HepG2 (cell line): ENCODE measurements around the gene CTSZ. TPM values are rescaled to one million over a fixed set of nuclear protein-coding genes. Genes with fewer than 3 reads are reported as not detected.

Experiments used
- CHD4 ChIP-seq: fragments of 200-600 bp; sonication (generic); IDR thresholded peaks from 2 replicates; pipeline ENCODE4 v1.7.0; 2017; ENCODE audit warnings: mild to moderate bottlenecking, low read length, borderline replicate concordance
- GABPA ChIP-seq, 2 experiments: IDR thresholded peaks; 2 replicates each; pipeline ENCODE4 v1.6.1; 2011 to 2016; ENCODE audit warnings: low read depth in 2 of 2, low read length in 1 of 2, missing biosample characterization in 1 of 2, missing genetic modification characterization in 1 of 2
- HNF4G ChIP-seq, 2 experiments: sonication (generic) in 1 of 2; formaldehyde crosslinking in 1 of 2; IDR thresholded peaks; 2 replicates each; pipeline versions ENCODE4 v1.4.0 to v1.6.1; 2011 to 2020; ENCODE audit warnings: borderline replicate concordance in 2 of 2, low read depth in 2 of 2, mild to moderate bottlenecking in 2 of 2, low read length in 1 of 2, missing genetic modification reagents in 1 of 2, moderate library complexity in 1 of 2
- KLF16 ChIP-seq, 2 experiments: sonication (generic) in 1 of 2; formaldehyde crosslinking in 1 of 2; IDR thresholded peaks; 2 replicates each; pipeline versions ENCODE4 v1.6.1 to v1.8.0; 2016 to 2023; ENCODE audit warnings: missing genetic modification reagents in 2 of 2, missing compliant biosample characterization in 1 of 2
- MAFG ChIP-seq: sonication (generic); formaldehyde crosslinking; IDR thresholded peaks from 2 replicates; pipeline ENCODE4 v1.5.1; 2020; ENCODE audit warnings: mild to moderate bottlenecking, missing genetic modification reagents
- NCOA2 ChIP-seq: sonication (generic); formaldehyde crosslinking; IDR thresholded peaks from 2 replicates; pipeline ENCODE4 v1.8.0; 2022; ENCODE audit warnings: inconsistent platforms
- NRL ChIP-seq: sonication (generic); formaldehyde crosslinking; IDR thresholded peaks from 2 replicates; pipeline ENCODE4 v1.5.0; 2020; ENCODE audit warnings: missing genetic modification reagents, mild to moderate bottlenecking, moderate library complexity, borderline replicate concordance
- RXRA ChIP-seq: sonication (generic); formaldehyde crosslinking; IDR thresholded peaks from 2 replicates; pipeline ENCODE4 v1.5.1; 2020; ENCODE audit warnings: missing genetic modification reagents
- SNRNP70 ChIP-seq: fragments of 200-400 bp; formaldehyde crosslinking; IDR thresholded peaks from 2 replicates; pipeline ENCODE4 v1.6.1; 2017; ENCODE audit warnings: mild to moderate bottlenecking, low read depth, low read length, moderate library complexity
- TBX2 ChIP-seq: sonication (generic); formaldehyde crosslinking; IDR thresholded peaks from 2 replicates; pipeline ENCODE4 v1.5.0; 2020; ENCODE audit warnings: missing genetic modification reagents, mild to moderate bottlenecking, borderline replicate concordance
- ZNF772 ChIP-seq: sonication (generic); formaldehyde crosslinking; IDR thresholded peaks from 2 replicates; pipeline ENCODE4 v1.5.0; 2020; ENCODE audit warnings: mild to moderate bottlenecking, missing genetic modification reagents
- polyA plus RNA-seq, 8 experiments: library from polyadenylated mRNA; depleted of rRNA in 3 of 8; stranded (reverse) in 7 of 8; unstranded in 1 of 8; fragments of >200 nt; fragmentation: Illumina TruSeq in 4 of 8; extraction: Trizol in 4 of 8; gene quantifications; 2 replicates each; pipeline versions ENCODE4 v1.2.1 to v1.2.3, GENCODE V29; 2011 to 2016; ENCODE audit warnings: low read depth in 4 of 8, missing spikeins in 1 of 8, mixed read lengths in 1 of 8; ENCODE audit not compliant: insufficient read depth in 1 of 8
- total RNA-seq, 5 experiments: library from RNA; depleted of rRNA; stranded (reverse); fragments of >200 nt; fragmentation: Illumina TruSeq; extraction: Trizol; gene quantifications; 2 replicates each; pipeline ENCODE4 v1.2.3, GENCODE V29; 2016; ENCODE audit warnings: low read depth in 1 of 5
- TF ChIP-seq, protein P1 (sequence below): sonication (generic); formaldehyde crosslinking; IDR thresholded peaks from 2 replicates; pipeline ENCODE4 v1.9.0; 2022; ENCODE audit warnings: low read depth, missing genetic modification reagents
- TF ChIP-seq, protein P2 (sequence below): sonication (generic); formaldehyde crosslinking; IDR thresholded peaks from 2 replicates; pipeline ENCODE4 v1.5.1; 2020; ENCODE audit warnings: mild to moderate bottlenecking, missing genetic modification reagents, borderline replicate concordance
- TF ChIP-seq, protein P3 (sequence below): fragments of 450-650 bp; IDR thresholded peaks from 2 replicates; pipeline ENCODE4 v1.6.1; 2016

CTSZ gene
- total and polyA plus RNA-seq, 2 of the 13 experiments (the other 11 are each of a cell fraction or from before 2014, with no cell fraction given), result 0.33 TPM; not detected in 1

DNA sequence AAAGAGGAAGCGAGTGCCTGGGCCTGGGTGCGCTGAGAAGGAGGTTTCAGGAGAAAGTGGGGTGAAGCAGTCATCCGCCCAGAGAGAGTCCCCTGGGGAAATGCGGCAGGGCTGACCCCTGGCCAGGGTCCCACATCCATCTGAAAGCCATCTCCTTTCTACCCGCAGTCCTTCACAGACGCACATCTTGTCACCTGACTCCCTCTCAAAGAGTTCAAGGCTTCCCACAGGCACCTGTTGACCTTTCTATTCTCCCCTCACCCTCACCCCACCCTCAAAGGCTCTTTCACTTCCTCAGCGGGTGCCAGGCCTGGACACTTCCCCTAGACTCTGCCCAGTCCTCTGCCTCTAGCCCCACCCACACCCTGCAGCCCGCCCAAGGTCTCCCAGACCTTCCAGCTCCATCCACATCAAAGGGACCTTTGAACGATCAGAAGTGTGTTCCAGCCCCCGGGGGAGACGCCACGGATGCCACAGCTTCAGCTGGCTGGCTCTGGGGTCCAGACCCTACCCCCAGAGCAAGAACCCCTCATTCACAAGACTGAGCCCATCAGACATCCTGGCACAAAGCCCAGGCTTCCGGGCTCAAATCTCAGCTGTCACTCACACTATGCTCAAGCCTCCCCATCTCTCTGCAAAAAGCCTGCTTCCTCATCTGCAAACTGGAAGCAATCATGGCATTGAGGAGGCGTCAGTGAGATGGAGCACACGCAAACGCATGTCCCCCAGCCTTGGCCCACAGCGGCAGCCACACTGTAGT is 2.1 kb downstream of the CTSZ start (continued):
- TF ChIP-seq NCOA2 (CRISPR knock-in tag) (peak; percentile 31; the same call in 1 of the 2 replicates), HNF4G (IDR thresholded peaks at IDR 0.05; ENCODE audit: borderline replicate concordance, low read depth, low read length) (peak; percentile 37; the same call in 1 of the 2 replicates), HNF4G (CRISPR knock-in tag; IDR thresholded peaks at IDR 0.05; ENCODE audit: borderline replicate concordance, low read depth) (peak; percentile 85; the same call in 1 of the 2 replicates), TBX2 (CRISPR knock-in tag) (peak; percentile 50; the same call in 1 of the 2 replicates), MAFG (no peak), SNRNP70 (no peak), ZNF772 (CRISPR knock-in tag) (peak; percentile 75), CHD4 (0 out of 2 replicates have a peak, but pooled peaks have one; percentile 29), NRL (CRISPR knock-in tag) (peak; percentile 83), GABPA (IDR thresholded peaks at IDR 0.05; ENCODE audit: low read depth, low read length) (no peak), GABPA (CRISPR knock-in tag; IDR thresholded peaks at IDR 0.05; ENCODE audit: low read depth) (0 out of 2 replicates have a peak, but pooled peaks have one; percentile 17), RXRA (CRISPR knock-in tag) (peak; percentile 76; the same call in 1 of the 2 replicates), KLF16 (CRISPR knock-in tag; IDR thresholded peaks at IDR 0.05) (0 out of 4 replicates have a peak, but pooled peaks of 1 of the 2 experiments have one; percentile 16)
- TF ChIP-seq, protein P1, sequence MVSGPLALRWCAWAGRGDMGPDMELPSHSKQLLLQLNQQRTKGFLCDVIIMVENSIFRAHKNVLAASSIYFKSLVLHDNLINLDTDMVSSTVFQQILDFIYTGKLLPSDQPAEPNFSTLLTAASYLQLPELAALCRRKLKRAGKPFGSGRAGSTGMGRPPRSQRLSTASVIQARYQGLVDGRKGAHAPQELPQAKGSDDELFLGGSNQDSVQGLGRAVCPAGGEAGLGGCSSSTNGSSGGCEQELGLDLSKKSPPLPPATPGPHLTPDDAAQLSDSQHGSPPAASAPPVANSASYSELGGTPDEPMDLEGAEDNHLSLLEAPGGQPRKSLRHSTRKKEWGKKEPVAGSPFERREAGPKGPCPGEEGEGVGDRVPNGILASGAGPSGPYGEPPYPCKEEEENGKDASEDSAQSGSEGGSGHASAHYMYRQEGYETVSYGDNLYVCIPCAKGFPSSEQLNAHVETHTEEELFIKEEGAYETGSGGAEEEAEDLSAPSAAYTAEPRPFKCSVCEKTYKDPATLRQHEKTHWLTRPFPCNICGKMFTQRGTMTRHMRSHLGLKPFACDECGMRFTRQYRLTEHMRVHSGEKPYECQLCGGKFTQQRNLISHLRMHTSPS, result peak; percentile 82
- TF ChIP-seq, protein P2, sequence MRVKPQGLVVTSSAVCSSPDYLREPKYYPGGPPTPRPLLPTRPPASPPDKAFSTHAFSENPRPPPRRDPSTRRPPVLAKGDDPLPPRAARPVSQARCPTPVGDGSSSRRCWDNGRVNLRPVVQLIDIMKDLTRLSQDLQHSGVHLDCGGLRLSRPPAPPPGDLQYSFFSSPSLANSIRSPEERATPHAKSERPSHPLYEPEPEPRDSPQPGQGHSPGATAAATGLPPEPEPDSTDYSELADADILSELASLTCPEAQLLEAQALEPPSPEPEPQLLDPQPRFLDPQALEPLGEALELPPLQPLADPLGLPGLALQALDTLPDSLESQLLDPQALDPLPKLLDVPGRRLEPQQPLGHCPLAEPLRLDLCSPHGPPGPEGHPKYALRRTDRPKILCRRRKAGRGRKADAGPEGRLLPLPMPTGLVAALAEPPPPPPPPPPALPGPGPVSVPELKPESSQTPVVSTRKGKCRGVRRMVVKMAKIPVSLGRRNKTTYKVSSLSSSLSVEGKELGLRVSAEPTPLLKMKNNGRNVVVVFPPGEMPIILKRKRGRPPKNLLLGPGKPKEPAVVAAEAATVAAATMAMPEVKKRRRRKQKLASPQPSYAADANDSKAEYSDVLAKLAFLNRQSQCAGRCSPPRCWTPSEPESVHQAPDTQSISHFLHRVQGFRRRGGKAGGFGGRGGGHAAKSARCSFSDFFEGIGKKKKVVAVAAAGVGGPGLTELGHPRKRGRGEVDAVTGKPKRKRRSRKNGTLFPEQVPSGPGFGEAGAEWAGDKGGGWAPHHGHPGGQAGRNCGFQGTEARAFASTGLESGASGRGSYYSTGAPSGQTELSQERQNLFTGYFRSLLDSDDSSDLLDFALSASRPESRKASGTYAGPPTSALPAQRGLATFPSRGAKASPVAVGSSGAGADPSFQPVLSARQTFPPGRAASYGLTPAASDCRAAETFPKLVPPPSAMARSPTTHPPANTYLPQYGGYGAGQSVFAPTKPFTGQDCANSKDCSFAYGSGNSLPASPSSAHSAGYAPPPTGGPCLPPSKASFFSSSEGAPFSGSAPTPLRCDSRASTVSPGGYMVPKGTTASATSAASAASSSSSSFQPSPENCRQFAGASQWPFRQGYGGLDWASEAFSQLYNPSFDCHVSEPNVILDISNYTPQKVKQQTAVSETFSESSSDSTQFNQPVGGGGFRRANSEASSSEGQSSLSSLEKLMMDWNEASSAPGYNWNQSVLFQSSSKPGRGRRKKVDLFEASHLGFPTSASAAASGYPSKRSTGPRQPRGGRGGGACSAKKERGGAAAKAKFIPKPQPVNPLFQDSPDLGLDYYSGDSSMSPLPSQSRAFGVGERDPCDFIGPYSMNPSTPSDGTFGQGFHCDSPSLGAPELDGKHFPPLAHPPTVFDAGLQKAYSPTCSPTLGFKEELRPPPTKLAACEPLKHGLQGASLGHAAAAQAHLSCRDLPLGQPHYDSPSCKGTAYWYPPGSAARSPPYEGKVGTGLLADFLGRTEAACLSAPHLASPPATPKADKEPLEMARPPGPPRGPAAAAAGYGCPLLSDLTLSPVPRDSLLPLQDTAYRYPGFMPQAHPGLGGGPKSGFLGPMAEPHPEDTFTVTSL (CRISPR knock-in tag), result peak; percentile 35; the same call in 1 of the 2 replicates
- TF ChIP-seq, protein P3, sequence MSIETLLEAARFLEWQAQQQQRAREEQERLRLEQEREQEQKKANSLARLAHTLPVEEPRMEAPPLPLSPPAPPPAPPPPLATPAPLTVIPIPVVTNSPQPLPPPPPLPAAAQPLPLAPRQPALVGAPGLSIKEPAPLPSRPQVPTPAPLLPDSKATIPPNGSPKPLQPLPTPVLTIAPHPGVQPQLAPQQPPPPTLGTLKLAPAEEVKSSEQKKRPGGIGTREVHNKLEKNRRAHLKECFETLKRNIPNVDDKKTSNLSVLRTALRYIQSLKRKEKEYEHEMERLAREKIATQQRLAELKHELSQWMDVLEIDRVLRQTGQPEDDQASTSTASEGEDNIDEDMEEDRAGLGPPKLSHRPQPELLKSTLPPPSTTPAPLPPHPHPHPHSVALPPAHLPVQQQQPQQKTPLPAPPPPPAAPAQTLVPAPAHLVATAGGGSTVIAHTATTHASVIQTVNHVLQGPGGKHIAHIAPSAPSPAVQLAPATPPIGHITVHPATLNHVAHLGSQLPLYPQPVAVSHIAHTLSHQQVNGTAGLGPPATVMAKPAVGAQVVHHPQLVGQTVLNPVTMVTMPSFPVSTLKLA, result no peak
